A673 (cell line): ENCODE results near the gene DPPA5. TPM values are rescaled to one million over a fixed set of nuclear protein-coding genes. Genes with fewer than 3 reads are reported as not detected.

Experiments used
- BruUV-seq: library from RNA; stranded (reverse); fragments of 400-500 nt; replicated peaks from 2 replicates; lab custom pipeline; 2021; lab: Mats Ljungman, UMichigan
- CTCF ChIA-PET: fragments of 300-600 bp; sonication (Branson Sonifier 250); formaldehyde crosslinking; loops from one replicate; lab custom pipeline; 2022; ENCODE audit warnings: antibody characterized with exemption; lab: Charles Lee
- POLR2A ChIA-PET: fragments of 300-600 bp; sonication (Branson Sonifier 250); formaldehyde crosslinking; loops from one replicate; lab custom pipeline; 2022; ENCODE audit warnings: antibody characterized with exemption; ENCODE audit not compliant: low non-redundant PET; lab: Charles Lee
- DNase-seq: peaks from one replicate; pipeline ENCODE4 v3.0.0-alpha.2; 2015; ENCODE audit warnings: low spot score
- H3K27ac ChIP-seq: fragments of 200-600 bp; sonication (generic); 2 replicates; pipeline ENCODE4 v1.5.1; 2016; ENCODE audit warnings: mixed run types, low read depth, mild to moderate bottlenecking, mixed read lengths, antibody characterized with exemption, low read length; ENCODE audit not compliant: poor library complexity, severe bottlenecking
- H3K27me3 ChIP-seq: fragments of 200-600 bp; sonication (generic); replicated peaks from 2 replicates; pipeline ENCODE4 v1.6.1; 2017; ENCODE audit warnings: mixed run types, low read depth, mild to moderate bottlenecking, mixed read lengths, antibody characterized with exemption, low read length; ENCODE audit not compliant: insufficient read depth, poor library complexity
- H3K36me3 ChIP-seq: fragments of 200-600 bp; sonication (generic); 2 replicates; pipeline ENCODE4 v1.6.1; 2016; ENCODE audit warnings: mixed run types, mild to moderate bottlenecking, mixed read lengths, antibody characterized with exemption, low read length; ENCODE audit not compliant: insufficient read depth, poor library complexity, severe bottlenecking
- H3K4me1 ChIP-seq: fragments of 200-600 bp; sonication (generic); 2 replicates; pipeline ENCODE4 v1.6.1; 2017; ENCODE audit warnings: mixed run types, mild to moderate bottlenecking, mixed read lengths, antibody characterized with exemption, low read length; ENCODE audit not compliant: insufficient read depth, poor library complexity, severe bottlenecking
- H3K4me3 ChIP-seq: fragments of 200-600 bp; sonication (generic); 2 replicates; pipeline ENCODE4 v1.5.1; 2016; ENCODE audit warnings: low read depth, mixed run types, mild to moderate bottlenecking, mixed read lengths, low read length; ENCODE audit not compliant: poor library complexity, severe bottlenecking
- H3K9me3 ChIP-seq: fragments of 200-600 bp; sonication (generic); 2 replicates; pipeline ENCODE4 v1.6.1; 2016; ENCODE audit warnings: mixed run types, low read depth, mild to moderate bottlenecking, mixed read lengths, antibody characterized with exemption, low read length; ENCODE audit not compliant: poor library complexity, severe bottlenecking
- EZH2 ChIP-seq: fragments of 200-600 bp; sonication (generic); IDR thresholded peaks from 2 replicates; pipeline ENCODE4 v1.6.1; 2017; ENCODE audit warnings: borderline replicate concordance, low read depth, mild to moderate bottlenecking, mixed read lengths, antibody characterized with exemption, low read length; ENCODE audit not compliant: poor library complexity, severe bottlenecking
- intact Hi-C: fragments of 100-400 bp; cut with micrococcal nuclease; formaldehyde crosslinking; loops from one replicate; pipeline ENCODE4 v1.10.0; 2022; ENCODE audit not compliant: unreplicated experiment
- total RNA-seq: library from RNA; stranded (reverse); gene quantifications from 2 replicates; pipeline ENCODE4 v1.2.3, GENCODE V29; 2021
- TF ChIP-seq, protein P1 (sequence below): fragments of 300-800, 200-600 bp; sonication (generic); conservative IDR thresholded peaks from 2 replicates; pipeline ENCODE4 v1.5.1; 2017; ENCODE audit warnings: low read depth, mild to moderate bottlenecking, antibody characterized with exemption, low read length, moderate library complexity, mixed read lengths

DPPA5 gene
- total RNA-seq, 1 experiment from 2014 or later: not detected

DNA sequence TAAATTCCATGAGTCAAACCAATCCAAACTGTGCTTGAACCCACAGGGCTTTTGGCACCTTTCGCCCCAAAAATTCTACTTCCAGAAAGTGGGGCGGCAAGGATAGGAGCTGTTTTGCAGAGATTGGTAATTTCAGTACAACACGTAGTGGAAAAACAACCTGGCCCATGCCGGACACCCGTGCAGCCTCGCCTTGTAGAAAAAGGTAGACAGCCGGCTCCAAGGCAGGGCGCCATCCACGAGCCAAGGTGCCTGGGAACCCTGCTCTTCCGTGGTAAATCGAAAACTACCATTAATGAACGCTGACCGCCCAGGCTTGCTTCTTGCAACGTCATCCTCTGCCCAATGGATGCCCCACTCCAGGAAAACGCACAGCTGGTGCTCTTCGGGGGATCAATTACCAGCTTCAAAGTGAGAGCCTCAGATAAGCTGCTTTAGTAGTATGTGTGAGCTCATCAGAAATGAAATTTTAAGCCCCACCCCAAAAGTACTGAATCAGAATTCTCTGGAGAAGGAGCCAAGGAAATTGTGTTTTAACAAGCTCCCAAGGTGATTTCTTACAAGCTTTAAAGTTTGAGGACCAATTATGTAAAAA, 13.8 kb upstream of the DPPA5 start:
- H3K4me3 ChIP-seq: no peak overlapping the region

DNA sequence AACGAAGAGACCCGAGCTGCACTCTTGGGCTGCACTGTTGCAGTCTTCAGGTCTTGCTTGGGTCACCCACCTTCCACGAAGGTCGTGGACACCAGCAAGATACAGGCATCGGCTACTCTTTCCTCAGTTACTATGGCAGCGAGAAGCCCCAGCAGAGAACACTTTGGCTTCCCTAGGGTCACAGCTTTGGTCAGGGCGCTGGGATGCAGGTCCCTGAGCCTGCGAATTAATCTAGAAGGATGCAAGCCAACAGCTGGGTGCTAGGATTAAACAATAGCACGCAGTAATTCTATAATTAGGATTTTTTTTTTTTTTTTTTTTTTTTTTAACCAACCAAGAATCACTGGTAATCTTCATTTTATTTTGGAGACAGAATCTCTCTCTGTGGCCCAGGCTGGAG, 10.5 kb upstream of the DPPA5 start:
- Histone ChIP-seq H3K27me3 (no peaks in the 10 kb centered on the region), H3K9me3 (no peaks in the 10 kb centered on the region), H3K36me3 (no peaks in the 10 kb centered on the region), H3K4me3 (no peak overlapping the region), H3K27ac (no peak overlapping the region), H3K4me1 (no peaks in the 10 kb centered on the region)
- ChIA-PET POLR2A (no interaction called here), CTCF (no interaction called here)
- no peak for DNase-seq
- TF ChIP-seq, protein P1, sequence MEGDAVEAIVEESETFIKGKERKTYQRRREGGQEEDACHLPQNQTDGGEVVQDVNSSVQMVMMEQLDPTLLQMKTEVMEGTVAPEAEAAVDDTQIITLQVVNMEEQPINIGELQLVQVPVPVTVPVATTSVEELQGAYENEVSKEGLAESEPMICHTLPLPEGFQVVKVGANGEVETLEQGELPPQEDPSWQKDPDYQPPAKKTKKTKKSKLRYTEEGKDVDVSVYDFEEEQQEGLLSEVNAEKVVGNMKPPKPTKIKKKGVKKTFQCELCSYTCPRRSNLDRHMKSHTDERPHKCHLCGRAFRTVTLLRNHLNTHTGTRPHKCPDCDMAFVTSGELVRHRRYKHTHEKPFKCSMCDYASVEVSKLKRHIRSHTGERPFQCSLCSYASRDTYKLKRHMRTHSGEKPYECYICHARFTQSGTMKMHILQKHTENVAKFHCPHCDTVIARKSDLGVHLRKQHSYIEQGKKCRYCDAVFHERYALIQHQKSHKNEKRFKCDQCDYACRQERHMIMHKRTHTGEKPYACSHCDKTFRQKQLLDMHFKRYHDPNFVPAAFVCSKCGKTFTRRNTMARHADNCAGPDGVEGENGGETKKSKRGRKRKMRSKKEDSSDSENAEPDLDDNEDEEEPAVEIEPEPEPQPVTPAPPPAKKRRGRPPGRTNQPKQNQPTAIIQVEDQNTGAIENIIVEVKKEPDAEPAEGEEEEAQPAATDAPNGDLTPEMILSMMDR: no peak
- no peak for TF ChIP-seq EZH2
- intact Hi-C loops: no loop called here
- no TSS peak for BruUV-seq

More for the DNA sequence above, 13.8 kb upstream of the DPPA5 start:
- no TSS peak for BruUV-seq
- DNase-seq: peak; percentile 49
- intact Hi-C loops: no loop called here
- Histone ChIP-seq H3K4me1 (no peaks in the 10 kb centered on the region), H3K36me3 (no peaks in the 10 kb centered on the region), H3K27me3 (no peaks in the 10 kb centered on the region), H3K27ac (no peak overlapping the region), H3K9me3 (no peaks in the 10 kb centered on the region)
- POLR2A ChIA-PET: no interaction called here
- CTCF ChIA-PET: no interaction called here
- no peak for TF ChIP-seq EZH2
- TF ChIP-seq, protein P1: no peak

GRCh38 chr6:73364121-73364520, 10.0 kb upstream of the DPPA5 start:
- CTCF ChIA-PET: no interaction called here
- TF ChIP-seq, protein P1: no peak
- no peak for TF ChIP-seq EZH2
- no peaks in the 10 kb centered on the region for H3K27me3 ChIP-seq
- intact Hi-C loops: no loop called here
- H3K36me3 ChIP-seq: no peaks in the 10 kb centered on the region
- H3K4me3 ChIP-seq: no peak overlapping the region
- no peaks in the 10 kb centered on the region for H3K4me1 ChIP-seq
- DNase-seq: no peak
- no TSS peak for BruUV-seq
- no peaks in the 10 kb centered on the region for H3K9me3 ChIP-seq
- POLR2A ChIA-PET: no interaction called here
- no peak overlapping the region for H3K27ac ChIP-seq
